Spleen (tissue), 11 donors: ENCODE results near the gene FAM20C. TPM values are rescaled to one million over a fixed set of nuclear protein-coding genes. Genes with fewer than 3 reads are reported as not detected.
"Not testable (repeated sequence)": the region's sequence is repeated elsewhere in the genome, so short reads cannot be mapped to it uniquely, and the experiment has no call there.

Source experiments
- DNase-seq: peaks from one replicate; pipeline ENCODE4 v3.0.0-alpha.2; 2020
- H3K27ac ChIP-seq, 8 donors: fragments of 200-600 bp; sonication (generic) in 7 of 8; 1 replicate in 4 of 8; 2 replicates in 4 of 8; pipeline versions ENCODE4 v1.5.0 to v1.8.0; 2016 to 2021; ENCODE audit warnings: inconsistent platforms in 4 of 8, mild to moderate bottlenecking in 4 of 8, moderate library complexity in 1 of 8
- H3K27me3 ChIP-seq, 7 donors: fragments of 200-600 bp; sonication (generic) in 6 of 7; replicated peaks in 1 of 7; 1 replicate in 4 of 7; 2 replicates in 3 of 7; pipeline versions ENCODE4 v1.5.0 to v1.8.0; 2016 to 2021; ENCODE audit warnings: inconsistent platforms in 3 of 7, mild to moderate bottlenecking in 1 of 7
- H3K36me3 ChIP-seq, 6 donors: fragments of 200-600 bp; sonication (generic) in 5 of 6; 1 replicate in 4 of 6; 2 replicates in 2 of 6; pipeline versions ENCODE4 v1.5.0 to v1.8.0; 2016 to 2021; ENCODE audit warnings: inconsistent platforms in 2 of 6
- H3K4me1 ChIP-seq, 6 donors: fragments of 200-600 bp; sonication (generic) in 5 of 6; 1 replicate in 3 of 6; 2 replicates in 3 of 6; pipeline versions ENCODE4 v1.5.0 to v1.8.0; 2016 to 2021; ENCODE audit warnings: inconsistent platforms in 3 of 6
- H3K4me3 ChIP-seq, 8 donors: fragments of 200-600 bp; sonication (generic) in 7 of 8; 1 replicate in 4 of 8; 2 replicates in 4 of 8; pipeline versions ENCODE4 v1.5.0 to v1.8.0; 2016 to 2021; ENCODE audit warnings: inconsistent platforms in 4 of 8, mild to moderate bottlenecking in 4 of 8, moderate library complexity in 2 of 8
- H3K9me3 ChIP-seq, 8 donors: fragments of 200-600 bp; sonication (generic) in 7 of 8; 1 replicate in 4 of 8; 2 replicates in 4 of 8; pipeline versions ENCODE4 v1.5.0 to v1.8.0; 2016 to 2021; ENCODE audit warnings: inconsistent platforms in 4 of 8
- CTCF ChIP-seq, 11 experiments: fragments of 200-600 bp in 7 of 11; fragments of 450-650 bp in 4 of 11; sonication (generic) in 4 of 11; IDR thresholded peaks in 8 of 11; conservative IDR thresholded peaks in 3 of 11; 1 replicate in 7 of 11; 2 replicates in 4 of 11; pipeline versions ENCODE4 v1.4.0 to v1.8.0; 2016 to 2021; ENCODE audit warnings: antibody characterized with exemption in 11 of 11, inconsistent platforms in 4 of 11, mild to moderate bottlenecking in 1 of 11
- POLR2A ChIP-seq, 3 donors: fragments of 450-650 bp; IDR thresholded peaks; one replicate each; pipeline ENCODE4 v1.5.1; 2017; ENCODE audit warnings: antibody characterized with exemption in 3 of 3, mild to moderate bottlenecking in 1 of 3
- POLR2AphosphoS5 ChIP-seq, 3 donors: sonication (generic); formaldehyde crosslinking; IDR thresholded peaks; one replicate each; pipeline ENCODE4 v1.5.1; 2017; ENCODE audit warnings: antibody characterized with exemption in 3 of 3
- WGBS, 5 donors: extraction: QIAGEN DNeasy Blood & Tissue Kit in 3 of 5; methylation state at CpG; one replicate each; pipeline versions ENCODE4 v1.1.5 to v1.1.7; 2013 to 2018; 5-methylcytosine and 5-hydroxymethylcytosine counted together
- intact Hi-C: fragments of 100-400 bp; cut with DNase I; formaldehyde crosslinking; loops from one replicate; pipeline ENCODE4 v1.15.0; 2023; ENCODE audit warnings: low total_unique reads
- polyA plus RNA-seq, 3 donors: library from polyadenylated mRNA; stranded (reverse); fragments of 200-250 nt; gene quantifications; one replicate each; pipeline ENCODE4 v1.2.1, GENCODE V29; 2013
- total RNA-seq, 7 donors: library from RNA; depleted of rRNA in 3 of 7; stranded (reverse); fragments of >200 nt in 3 of 7; fragmentation: NEBNext Ultra II Directional in 4 of 7; extraction: Animal tissue kit (Norgen Biotek cat#: 25700) in 4 of 7; gene quantifications; one replicate each; pipeline versions ENCODE4 v1.1.0 to v1.2.1, GENCODE V29; 2016 to 2021
- donor health status: healthy with polysubstance abuse.
- donor health status: DM: no; HTN: no; CAD: no; lungs with moderate emphysema.
- donor health status: DM: no; HTN: no; CAD: no.
- donor health status: Bipolar disorder and iron deficiency.
- donor health status: healthy.
- donor health status: DM: no; HTN: no; CAD: no.
- donor health status: DM: yes; HTN: yes; CAD: no.

FAM20C gene
- total and polyA plus RNA-seq, 10 donors = 6.9 to 27.3 (median 14.6) TPM

GRCh38 chr7:200290-200689, 7.9 kb downstream of the FAM20C start:
- no peak for TF ChIP-seq CTCF (IDR thresholded peaks at IDR 0.05 in 8 of 11, conservative IDR thresholded peaks at IDR 0.05 in 3 of 11)
- TF ChIP-seq POLR2A (IDR thresholded peaks at IDR 0.05) = no peak
- TF ChIP-seq POLR2AphosphoS5 (IDR thresholded peaks at IDR 0.05) = no peak
- no peak for DNase-seq
- Histone ChIP-seq H3K4me1 (peaks cover 0 to 10% (median 3%) of the 10 kb centered on the region in 6 donors), H3K36me3 (peaks cover 0 to 73% (median 9%) of the 10 kb centered on the region in 6 donors), H3K9me3 (peaks cover 0 to 7% (median 0%) of the 10 kb centered on the region in 8 donors), H3K27me3 (peaks cover 0 to 14% (median 0%) of the 10 kb centered on the region in 7 donors), H3K27ac (no peak overlapping the region), H3K4me3 (no peak overlapping the region)
- intact Hi-C loops = no loop called here
- WGBS, 5 donors = 85 to 92% (median 90%) methylated on average over 11 of the region's 11 CpGs

- DNase-seq = no peak
- intact Hi-C loops = no loop called here
- peaks cover 0 to 73% (median 7%) of the 10 kb centered on the region in 6 donors for H3K36me3 ChIP-seq
These were observed 8.3 kb downstream of the FAM20C start for GRCh38 chr7:200704-201103.

GRCh38 chr7:204326-204725, 12.0 kb downstream of the FAM20C start:
- H3K27ac ChIP-seq = no peak overlapping the region
- H3K4me1 ChIP-seq = no peaks in the 10 kb centered on the region
- 88 to 98% (median 95%) methylated on average over 14 to 17 of the region's 17 CpGs for WGBS, 5 donors
- intact Hi-C loops = no loop called here
- no peak for TF ChIP-seq CTCF (IDR thresholded peaks at IDR 0.05 in 8 of 11, conservative IDR thresholded peaks at IDR 0.05 in 3 of 11)
- TF ChIP-seq POLR2A (IDR thresholded peaks at IDR 0.05) = no peak
- TF ChIP-seq POLR2AphosphoS5 (IDR thresholded peaks at IDR 0.05) = no peak
- peaks cover 0 to 7% (median 0%) of the 10 kb centered on the region in 8 donors for H3K9me3 ChIP-seq
- no peak for DNase-seq
- H3K4me3 ChIP-seq = no peak overlapping the region
- peaks cover 0 to 52% (median 0%) of the 10 kb centered on the region in 6 donors for H3K36me3 ChIP-seq
- no peaks in the 10 kb centered on the region for H3K27me3 ChIP-seq

More at GRCh38 chr7:200704-201103, 8.3 kb downstream of the FAM20C start:
- Histone ChIP-seq H3K27ac (no peak overlapping the region), H3K4me3 (no peak overlapping the region), H3K4me1 (peaks cover 0 to 6% (median 1%) of the 10 kb centered on the region in 6 donors), H3K9me3 (peaks cover 0 to 7% (median 0%) of the 10 kb centered on the region in 8 donors), H3K27me3 (peaks cover 0 to 10% (median 0%) of the 10 kb centered on the region in 7 donors)
- TF ChIP-seq POLR2AphosphoS5 (IDR thresholded peaks at IDR 0.05) (no peak), CTCF (IDR thresholded peaks at IDR 0.05 in 8 of 11, conservative IDR thresholded peaks at IDR 0.05 in 3 of 11) (no peak), POLR2A (IDR thresholded peaks at IDR 0.05) (no peak)
- 74 to 94% (median 84%) methylated on average over 10 of the region's 10 CpGs for WGBS, 5 donors

- Histone ChIP-seq H3K9me3 (peaks cover 0 to 7% (median 0%) of the 10 kb centered on the region in 8 donors), H3K27me3 (no peaks in the 10 kb centered on the region), H3K4me1 (no peaks in the 10 kb centered on the region), H3K27ac (no peak overlapping the region), H3K36me3 (peaks cover 0 to 55% (median 0%) of the 10 kb centered on the region in 6 donors), H3K4me3 (no peak overlapping the region)
- 94 to 98% (median 96%) methylated on average over 41 to 49 of the region's 49 CpGs for WGBS, 5 donors
- no peak for DNase-seq
- TF ChIP-seq POLR2A (IDR thresholded peaks at IDR 0.05) = no peak
- no peak for TF ChIP-seq CTCF (IDR thresholded peaks at IDR 0.05 in 8 of 11, conservative IDR thresholded peaks at IDR 0.05 in 3 of 11)
- no peak for TF ChIP-seq POLR2AphosphoS5 (IDR thresholded peaks at IDR 0.05)
- intact Hi-C loops = no loop called here
These were observed 13.0 kb downstream of the FAM20C start for GRCh38 chr7:205115-206010.

GRCh38 chr7:206351-206750, 14.0 kb downstream of the FAM20C start:
- H3K9me3 ChIP-seq, DNase-seq, H3K27me3 ChIP-seq, intact Hi-C loops, H3K4me3 ChIP-seq, H3K27ac ChIP-seq, H3K4me1 ChIP-seq: not testable (repeated sequence)
- WGBS, 5 donors = 81 to 96% (median 95%) methylated on average over 31 of the region's 31 CpGs
- H3K36me3 ChIP-seq = peaks cover 0 to 48% (median 0%) of the 10 kb centered on the region in 6 donors
